Stimulated activated CD8-positive, alpha-beta memory T cell treated with anti-CD3 and anti-CD28 coated beads, Interleukin-12 subunit alpha, Interleukin-12 subunit beta, amount 100 ng/mL, for 4 hours (primary cell): Measurements from ENCODE around the gene CCDC158.
"Not testable (repeated sequence)": the region's sequence is repeated elsewhere in the genome, so short reads cannot be mapped to it uniquely, and the experiment has no call there.

Experiments
- DNase-seq: peaks from one replicate; pipeline ENCODE4 v3.0.0-alpha.2; 2020; ENCODE audit warnings: low read depth

CCDC158 gene

DNA sequence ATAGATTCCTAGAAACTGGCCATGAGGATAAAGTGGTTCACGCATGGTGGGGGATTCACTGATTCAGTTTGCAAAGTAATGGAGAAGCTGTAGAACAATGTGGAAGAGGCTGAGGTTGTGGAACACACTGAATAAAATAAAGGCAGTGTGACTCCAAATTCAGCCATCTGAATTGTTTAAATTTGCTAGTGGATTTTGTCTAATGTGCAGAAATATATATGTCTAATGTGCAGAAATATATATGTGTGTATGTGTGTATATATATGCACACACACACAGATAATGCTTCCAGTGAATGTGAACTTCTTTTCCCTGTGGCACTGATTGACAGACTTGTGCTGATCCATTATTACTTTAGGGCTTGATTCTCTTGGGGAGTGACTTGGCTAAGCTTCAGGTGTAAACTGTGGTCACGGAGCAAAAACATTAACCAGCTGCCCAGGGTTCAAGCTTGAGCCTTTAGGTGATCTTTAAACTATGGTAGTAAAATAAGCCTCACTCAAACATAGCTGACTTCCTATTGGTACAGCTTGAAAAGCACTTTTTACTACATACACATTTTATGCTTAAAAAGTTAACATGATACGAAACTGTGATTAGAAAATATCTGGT, 110.9 kb downstream of the CCDC158 start:
- DNase-seq: no peak

DNA sequence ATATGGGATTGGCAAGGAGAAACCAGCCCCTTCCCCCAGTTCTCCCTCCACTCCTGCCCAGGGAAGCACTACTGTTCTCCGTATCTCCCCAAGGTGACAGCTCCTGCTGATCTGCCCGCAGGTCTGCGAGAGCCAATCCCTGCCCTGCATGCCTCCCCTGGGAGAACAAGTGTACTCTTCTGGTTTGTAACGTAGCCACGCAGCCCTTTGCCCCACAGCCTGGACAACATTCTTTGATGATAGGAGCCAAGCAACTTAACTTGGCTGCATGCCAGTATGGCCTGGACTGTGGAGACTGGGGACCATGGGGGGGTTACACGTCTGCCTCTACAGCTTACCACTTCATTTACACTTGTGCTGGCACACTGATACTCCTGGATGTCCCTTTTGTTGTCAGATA, 112.4 kb downstream of the CCDC158 start:
- DNase-seq: no peak

DNA sequence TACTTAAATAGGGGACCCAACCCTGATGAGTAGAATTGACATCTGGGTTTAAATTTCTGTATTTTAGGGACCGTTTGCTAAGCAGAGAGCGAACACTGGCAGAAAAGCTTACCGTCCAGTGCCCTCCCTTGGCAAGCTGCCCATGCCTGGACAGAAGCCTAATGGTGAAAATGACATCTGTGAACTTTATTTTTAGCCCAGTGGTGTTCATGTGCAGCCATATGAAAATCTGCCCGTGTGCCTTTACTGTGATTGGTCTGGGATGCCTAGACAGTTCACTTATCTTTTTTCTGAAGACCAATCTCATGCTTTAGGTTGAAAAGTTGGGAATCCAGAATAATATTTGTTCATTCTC, 113.3 kb downstream of the CCDC158 start:
- no peak for DNase-seq

DNA sequence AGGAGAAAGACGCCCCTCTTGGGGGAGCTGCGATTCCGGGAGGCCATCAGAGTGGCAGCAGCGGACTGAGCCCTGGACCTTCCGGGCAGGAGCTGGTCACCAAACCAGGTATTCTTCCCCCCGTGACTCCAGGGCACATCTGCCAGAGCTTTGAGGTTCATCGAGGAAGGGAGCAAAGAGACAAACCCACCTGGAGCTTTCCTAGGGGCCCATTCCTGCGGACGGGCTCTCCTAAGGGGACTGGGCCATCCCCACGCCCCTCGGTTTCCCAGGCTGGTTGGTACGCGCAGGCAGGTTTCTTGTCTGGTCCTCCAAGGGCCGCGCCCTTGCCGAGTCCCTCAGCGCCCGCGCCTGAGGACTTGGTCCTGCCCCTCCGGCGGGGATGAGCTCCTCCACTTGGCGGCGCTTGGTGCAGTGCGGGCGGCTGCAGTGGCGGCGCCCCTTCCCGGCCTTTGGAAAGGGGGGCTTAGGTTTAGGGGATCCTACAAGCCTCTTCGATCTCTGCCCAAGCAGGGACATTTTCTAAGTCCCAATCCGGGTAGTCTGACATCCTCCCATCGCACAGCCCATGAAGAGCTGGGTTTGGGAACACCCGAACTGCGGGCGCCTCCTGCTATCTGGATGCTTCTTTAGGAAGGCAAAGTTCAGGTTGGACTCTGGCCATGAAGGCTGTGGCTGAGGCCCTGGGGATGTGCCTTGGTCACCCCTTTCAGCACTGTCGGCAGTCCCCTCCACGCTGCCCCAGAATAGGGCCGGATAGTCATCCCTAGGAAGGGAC, 113.9 kb downstream of the CCDC158 start:
- DNase-seq: no peak

DNA sequence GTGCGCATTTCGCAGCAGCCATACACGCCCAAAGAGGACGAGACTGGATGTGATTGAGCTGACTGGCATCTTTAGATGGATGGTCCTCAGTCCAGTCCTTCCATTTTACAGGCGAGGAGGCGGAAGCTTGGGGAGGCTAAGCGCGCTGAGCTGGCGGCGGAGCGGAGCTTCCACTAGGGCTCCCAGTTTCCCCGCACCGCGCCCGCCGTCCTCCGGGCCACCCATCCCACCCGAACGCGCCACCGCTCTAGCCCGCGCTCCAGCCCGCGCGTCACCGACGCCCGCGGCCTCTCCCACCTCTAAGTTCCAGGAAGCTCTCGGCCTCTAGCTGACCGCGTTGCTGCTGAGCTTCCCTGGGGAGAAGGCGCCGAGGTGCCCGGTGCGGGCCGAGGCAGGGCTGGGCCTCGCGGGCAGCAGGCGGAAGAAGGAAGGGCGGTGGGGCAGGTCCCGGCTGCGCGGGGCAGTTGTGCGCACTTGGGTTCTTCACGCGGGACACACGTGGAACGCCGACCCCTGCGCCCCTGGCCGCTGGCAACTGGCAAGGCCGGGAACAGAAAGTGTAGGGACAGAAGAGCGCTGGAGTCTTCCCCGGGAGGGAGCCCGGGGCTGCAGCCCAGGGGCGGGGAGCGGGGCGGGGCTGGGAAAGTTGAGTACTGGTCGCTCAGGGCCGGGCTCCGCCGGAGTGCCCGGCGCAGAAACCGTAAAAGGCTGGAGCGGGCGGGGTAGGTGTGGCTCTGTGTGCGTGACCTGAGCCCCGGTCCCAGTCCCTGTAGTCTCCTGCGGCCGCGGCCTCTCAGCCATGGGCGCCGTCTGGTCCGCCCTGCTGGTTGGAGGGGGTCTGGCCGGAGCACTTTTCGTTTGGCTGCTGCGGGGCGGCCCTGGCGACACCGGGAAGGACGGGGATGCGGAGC, 114.7 kb downstream of the CCDC158 start, which contains the start of gene STBD1:
Gene STBD1, plus strand, starts transcription at position 763 of the 911 bp plus-strand sequence. Its CDS starts 37 bp downstream, at position 800.
- DNase-seq: peak; percentile 3

DNA sequence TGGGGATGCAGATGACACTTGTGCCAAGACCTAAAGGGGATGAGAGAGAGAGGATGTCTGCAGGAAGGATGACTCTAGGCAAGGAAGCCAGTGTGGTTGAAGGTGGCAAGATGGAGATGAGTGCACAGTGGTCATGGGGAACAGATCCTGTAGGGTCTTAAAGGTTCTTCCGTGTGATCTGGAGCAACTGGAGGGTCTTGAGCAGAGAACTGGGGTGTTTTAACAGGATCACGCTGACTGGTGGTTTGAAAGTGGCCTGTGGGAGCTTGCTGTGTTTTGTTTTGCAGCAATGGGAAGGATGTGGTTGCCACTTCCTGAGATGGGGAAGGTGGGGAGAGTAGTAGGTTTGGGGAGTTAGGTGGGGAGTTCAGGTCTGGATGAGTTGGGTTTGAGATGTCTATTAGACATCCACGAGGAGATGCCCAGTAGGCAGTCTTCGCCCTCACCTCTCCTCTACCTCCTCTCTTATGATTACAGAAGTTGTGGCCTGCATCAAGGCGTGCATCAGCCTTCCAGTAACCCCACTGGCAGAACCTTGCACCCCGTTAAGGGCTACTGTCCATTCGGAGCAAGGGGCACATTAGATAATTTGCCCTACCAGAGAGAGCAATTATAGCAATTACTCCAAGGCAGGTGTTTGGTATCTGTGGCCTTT, 115.8 kb downstream of the CCDC158 start:
- no peak for DNase-seq

DNA sequence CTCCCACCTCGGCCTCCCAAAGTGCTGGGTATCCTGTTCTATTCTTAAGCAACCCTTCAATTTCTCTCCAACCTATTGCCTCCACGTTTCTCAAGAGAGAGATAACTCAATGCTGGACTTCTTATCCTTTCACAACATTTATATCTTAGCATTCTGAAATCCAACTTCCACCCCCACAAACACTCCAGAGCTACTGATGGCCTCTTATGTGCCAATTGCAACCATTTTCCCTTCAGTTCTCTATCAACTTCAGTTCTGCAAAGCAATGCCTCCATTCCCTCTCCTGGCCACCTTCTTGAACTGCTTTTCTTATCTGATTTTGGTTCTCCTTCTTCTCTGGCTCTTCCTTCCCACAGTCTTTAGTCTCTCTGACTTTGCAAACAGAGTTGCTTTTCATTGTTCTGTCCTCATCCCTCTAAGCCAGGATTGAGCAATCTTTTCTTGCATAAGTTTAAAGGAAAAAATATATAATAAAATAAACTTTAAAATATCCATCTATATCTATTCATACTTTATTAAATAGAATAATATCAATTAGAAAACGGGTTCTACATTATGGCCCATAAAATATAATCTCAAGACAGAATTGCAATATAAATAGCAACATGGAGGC, 118.0 kb downstream of the CCDC158 start:
- DNase-seq: no peak

DNA sequence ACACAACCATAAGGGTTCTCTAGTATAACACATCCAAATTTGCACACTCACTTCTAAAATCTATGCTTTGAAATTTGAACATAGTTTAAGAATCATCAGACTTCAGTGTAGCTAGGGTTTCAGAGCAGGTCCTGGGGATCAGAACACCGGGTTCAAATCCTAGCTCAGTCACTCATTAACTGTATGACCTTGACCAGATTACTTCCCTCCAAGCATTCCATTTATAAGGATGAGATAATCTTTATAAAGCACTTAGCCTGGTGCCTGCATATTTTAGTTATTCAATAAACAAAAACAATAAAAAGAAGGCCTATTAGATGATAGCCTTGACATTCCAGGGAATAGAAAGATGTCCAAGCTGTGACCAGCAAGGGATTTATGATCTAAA, 119.2 kb downstream of the CCDC158 start:
- no peak for DNase-seq

DNA sequence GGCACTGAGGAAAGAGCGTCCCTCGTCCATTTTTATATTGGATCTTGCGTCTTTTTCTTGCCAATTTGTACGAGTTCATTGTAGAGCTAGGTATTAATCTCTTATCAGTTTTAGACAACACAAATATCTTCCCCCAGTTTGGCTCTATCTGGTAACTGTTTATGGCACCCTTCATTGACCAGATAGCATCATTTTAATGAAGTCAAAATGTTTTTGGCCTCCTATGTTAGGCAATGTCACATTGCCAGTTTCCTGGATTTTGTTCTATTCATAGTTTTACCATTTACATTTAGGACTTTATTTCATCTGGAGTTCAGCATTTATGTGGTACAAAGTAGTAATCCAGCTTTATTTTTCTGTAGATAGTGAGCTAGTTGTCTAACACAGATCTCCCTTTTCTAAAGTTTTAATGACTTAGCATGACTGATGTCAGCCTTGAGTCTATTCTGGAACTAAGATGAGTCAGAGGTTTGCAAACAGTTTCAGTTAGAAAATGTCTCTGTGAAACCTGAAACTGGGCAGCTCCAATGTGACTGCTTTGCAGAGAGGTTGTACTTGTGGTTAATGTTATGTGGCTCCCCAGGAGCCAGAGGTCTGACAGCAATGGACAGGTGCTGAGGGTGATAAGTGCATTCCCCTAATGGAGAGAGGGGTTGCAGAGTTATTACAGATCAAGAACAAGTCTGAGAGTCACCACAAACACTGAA, 119.7 kb downstream of the CCDC158 start:
- DNase-seq: no peak

DNA sequence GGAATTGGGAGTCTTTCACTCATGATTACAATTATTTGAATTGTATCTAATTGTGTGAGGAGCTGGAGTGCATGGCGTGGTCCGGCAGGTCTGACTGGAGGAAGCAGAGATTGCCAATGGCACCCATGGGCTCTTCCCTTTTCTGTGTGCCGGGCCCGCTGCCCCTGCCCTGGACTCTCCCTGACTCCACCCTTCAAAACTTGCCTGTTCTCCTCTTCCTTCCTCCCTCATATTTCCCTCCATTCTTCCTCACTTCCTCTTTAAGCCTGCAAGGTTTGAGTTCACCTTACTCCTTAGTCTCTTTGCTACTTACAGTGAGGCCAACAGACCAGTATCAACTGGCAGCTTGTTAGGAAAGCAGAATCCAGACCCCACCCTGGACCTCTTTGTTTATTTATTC, 120.9 kb downstream of the CCDC158 start:
- no peak for DNase-seq

DNA sequence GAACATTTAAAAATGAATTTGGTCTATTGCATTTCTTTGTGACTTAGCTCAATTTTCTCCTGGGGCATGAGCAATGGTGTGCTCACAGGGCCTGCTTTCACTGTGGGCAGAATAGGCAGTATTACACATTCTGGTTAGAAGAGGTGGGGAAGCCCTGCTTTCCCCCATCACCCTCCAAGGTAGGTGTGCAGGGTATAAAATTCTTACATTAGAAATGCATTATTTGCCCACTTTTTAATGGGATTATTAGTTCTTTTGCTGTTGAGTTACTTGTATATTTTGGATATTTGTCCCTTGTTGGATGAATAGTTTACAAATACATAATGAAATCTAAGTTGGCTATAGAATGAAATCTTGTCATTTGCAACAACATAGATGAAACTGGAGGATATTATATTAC, 122.7 kb downstream of the CCDC158 start:
- no peak for DNase-seq

DNA sequence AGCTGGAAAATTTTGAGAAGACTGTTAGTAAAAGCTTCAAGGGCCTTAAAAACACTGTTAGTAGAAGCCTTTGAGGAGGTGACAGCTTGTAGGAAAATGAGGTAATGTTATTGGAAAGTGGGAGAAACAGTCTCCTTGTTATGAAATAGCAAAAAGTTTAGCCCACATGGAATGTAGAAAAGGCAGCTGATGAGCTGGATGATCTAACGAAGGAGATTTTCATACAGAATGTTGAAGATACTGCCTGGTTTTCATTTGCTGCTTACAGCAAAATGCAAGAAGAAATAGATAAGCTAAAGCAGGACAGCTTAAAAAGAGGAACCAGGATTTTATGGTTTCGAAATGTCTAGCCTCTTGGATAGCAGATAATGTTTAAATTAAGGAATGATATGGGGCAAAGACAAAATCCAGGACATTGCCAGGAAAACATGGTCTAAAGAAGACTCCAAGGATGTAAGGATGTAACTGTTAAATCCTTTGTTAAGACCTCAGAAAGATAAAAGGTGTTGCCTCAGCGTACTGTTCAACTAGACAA, 124.6 kb downstream of the CCDC158 start:
- no peak for DNase-seq

DNA sequence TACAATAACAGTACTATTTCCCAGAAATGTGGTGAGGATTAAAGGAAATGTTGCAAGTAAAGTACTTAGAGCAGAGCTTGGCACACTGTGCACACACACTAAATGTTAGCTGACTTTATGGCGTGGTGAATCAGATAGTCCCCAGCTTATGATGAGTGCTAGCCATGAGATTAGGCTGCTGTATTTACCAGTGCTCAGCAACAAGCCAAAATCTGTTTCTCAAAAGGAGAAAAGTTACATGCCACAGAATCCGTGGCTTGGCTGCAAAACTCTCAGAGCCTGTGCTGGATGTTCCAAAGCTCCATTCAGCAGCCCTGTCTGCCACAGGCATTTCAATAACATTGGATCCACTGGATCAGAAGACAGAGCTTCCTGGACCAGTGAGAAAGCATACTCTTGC, 127.2 kb downstream of the CCDC158 start:
- DNase-seq: no peak

DNA sequence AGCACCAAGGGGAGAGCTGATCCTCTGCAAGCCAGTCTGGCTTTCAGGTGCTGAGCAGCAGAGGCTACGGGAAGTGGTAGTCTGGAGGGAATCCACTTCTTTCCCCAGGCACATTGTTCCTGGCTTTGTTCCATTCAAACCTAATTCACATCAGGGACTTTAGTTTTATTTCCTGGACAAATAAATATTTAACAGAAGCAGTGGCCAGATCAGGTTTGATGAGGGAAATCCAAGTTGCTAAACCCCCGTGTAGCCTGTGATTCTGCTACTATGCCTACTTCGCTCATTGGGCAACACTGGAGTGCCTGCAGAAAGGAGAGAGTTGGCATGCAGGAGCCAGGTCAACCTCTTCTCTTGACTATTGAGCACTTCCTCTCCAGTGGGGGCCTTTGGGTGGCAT, 128.2 kb downstream of the CCDC158 start:
- no peak for DNase-seq

DNA sequence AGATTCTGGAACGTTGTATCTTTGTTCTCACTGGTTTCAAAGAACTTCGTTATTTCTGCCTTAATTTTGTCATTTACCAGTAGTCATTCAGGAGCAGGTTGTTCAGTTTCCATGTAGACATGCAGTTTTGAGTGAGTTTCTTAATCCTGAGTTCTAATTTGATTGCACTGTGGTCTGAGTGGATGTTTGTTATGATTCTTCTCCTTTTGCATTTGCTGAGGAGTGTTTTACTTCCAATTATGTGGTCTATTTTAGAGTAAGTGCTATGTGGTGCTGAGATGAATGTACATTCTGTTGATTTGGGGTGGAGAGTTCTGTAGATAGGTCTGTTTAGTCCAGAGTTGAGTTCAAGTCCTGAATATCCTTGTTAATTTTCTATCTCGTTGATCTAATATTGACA, 133.1 kb downstream of the CCDC158 start:
- not testable (repeated sequence) for DNase-seq

DNA sequence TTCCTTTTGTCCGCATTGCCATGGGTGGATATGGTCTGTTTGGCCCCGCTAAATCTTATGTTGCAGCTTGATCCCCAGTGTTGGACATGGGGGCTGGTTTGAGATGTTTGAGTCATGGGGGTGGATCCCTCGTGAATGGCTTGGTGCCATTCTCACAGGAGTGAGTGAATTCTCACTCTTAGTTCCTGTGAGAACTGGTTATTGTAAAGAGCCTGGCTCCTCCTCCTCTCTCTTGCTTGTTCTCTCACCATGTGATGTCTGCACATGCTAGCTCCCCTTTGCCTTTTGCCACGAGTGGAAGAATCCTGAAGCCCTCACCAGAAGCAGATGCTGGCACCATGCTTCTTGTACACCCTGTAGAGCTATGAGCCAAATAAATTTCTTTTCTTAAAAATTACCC, 137.0 kb downstream of the CCDC158 start:
- no peak for DNase-seq

DNA sequence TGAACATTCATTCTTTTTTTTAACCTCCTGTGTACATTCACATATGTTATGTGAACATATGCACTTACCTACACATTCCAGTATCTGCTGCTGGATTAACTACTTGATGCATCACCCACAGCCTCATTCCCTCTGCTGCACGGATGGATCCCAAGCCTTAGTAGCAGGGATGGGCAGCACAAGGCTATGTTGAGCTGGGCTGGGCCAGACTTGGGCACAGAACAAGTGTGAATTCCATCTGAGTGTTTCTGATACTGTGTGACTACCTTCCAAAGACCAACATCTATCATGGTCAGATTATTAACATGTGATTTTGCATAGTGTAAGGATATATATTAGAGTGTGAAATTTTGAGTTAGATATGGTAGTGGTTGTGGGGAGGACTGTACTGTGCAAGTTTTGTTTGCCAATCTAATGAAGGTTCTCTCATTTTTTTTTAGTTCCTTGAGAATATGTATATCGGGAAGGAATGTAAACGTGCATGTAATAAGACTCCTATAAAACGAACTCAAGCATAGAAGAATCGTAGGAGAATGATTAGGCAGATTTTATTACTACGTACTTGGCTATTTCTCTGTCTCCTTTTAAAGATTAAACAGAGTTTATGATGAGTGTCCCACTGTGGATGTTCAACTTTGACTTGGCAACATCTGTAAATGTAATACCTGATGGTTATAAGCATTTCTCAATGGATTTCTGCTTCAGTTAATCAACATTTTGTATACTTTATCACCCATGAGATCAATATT, 137.8 kb downstream of the CCDC158 start:
- DNase-seq: no peak

DNA sequence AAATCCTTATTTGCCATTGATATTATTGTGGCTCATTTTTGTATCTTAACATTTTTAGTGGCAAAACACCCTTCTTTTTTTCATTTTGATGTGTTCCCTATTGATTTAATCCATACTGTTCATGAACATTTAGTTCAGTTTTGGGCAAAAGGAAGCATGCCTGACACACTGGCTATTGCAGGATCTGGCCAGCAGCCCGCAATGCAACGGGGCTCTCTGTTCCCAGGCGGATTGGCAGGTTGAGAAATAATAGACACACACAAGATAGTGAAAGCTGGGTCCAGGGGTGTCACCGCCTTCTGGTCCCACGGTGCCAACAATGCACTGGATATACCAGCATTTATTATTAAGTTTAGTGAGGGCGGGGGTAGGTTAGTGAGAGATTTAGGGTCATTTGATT, 139.3 kb downstream of the CCDC158 start:
- not testable (repeated sequence) for DNase-seq

DNA sequence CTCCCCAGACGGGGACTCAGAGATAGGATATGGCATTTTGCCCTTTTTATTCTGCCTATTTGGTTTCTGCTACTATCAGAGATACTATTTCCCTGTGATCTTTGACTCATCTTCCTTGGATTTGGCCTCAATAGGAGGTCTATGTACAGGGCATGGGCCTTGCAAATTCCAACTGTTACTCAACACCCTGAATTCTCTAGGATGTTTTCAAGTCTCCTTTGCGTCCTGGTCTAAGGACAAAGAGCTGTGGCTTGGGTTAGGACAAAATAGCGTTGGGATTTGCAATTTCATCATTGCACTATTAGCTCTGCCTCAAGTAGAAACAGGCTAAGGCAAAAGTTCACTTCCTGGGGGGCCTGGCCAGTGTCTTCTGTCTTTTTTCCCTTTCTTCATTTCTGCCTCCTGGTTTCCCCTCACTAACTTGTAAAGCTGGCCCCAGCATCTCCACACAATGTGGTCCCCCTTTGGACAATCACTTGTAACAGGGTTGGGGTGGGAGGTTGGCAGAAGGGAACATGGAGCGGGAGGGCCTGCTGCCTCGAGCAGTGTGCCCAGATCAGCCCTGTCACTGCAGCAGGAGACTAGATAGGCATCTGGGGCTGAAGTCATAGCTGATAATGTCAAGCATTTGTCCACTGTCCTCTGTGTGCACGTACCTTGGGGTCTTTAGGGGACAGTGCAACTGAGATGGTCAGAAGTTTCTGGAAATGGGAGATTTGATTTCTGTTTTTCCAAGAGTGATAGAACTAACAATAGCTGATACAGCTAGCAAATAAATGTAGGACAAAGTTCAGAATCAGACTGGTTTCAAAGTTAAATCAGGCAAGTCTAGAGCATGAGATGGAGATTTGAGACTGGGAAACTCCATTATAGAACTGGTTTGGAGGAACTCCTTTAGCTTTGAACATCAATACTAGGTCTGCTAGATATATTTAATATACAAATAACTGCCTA, 140.2 kb downstream of the CCDC158 start:
- no peak for DNase-seq
